Effector memory CD4-positive, alpha-beta T cell (primary cell): ENCODE measurements around the gene WDR88.
"Not testable (repeated sequence)": the region's sequence is repeated elsewhere in the genome, so short reads cannot be mapped to it uniquely, and the experiment has no call there.

Source experiments
- DNase-seq, 3 donors: peaks; one replicate each; pipeline ENCODE4 v3.0.0-alpha.2; 2020
- H3K27ac ChIP-seq: 2 replicates; pipeline ENCODE4 v1.7.0; 2013; ENCODE audit warnings: mild to moderate bottlenecking, low read length, moderate library complexity; ENCODE audit not compliant: insufficient read depth, poor library complexity, severe bottlenecking
- H3K27me3 ChIP-seq: replicated peaks from 2 replicates; pipeline ENCODE4 v1.7.0; 2013; ENCODE audit warnings: mild to moderate bottlenecking, low read length; ENCODE audit not compliant: insufficient read depth, control insufficient read depth, poor library complexity, severe bottlenecking
- H3K36me3 ChIP-seq: 2 replicates; pipeline ENCODE4 v1.7.0; 2013; ENCODE audit warnings: mild to moderate bottlenecking, low read length, moderate library complexity; ENCODE audit not compliant: control insufficient read depth, insufficient read depth
- H3K4me1 ChIP-seq: 2 replicates; pipeline ENCODE4 v1.7.0; 2013; ENCODE audit warnings: low read length, mild to moderate bottlenecking; ENCODE audit not compliant: control insufficient read depth, insufficient read depth, poor library complexity, severe bottlenecking
- H3K4me3 ChIP-seq: 2 replicates; pipeline ENCODE4 v1.7.0; 2013; ENCODE audit warnings: low read length, low read depth, mild to moderate bottlenecking; ENCODE audit not compliant: insufficient read depth, poor library complexity, severe bottlenecking
- H3K9me3 ChIP-seq: 2 replicates; pipeline ENCODE4 v1.7.0; 2013; ENCODE audit warnings: mild to moderate bottlenecking, low read length, moderate library complexity; ENCODE audit not compliant: control insufficient read depth

WDR88 gene

DNA sequence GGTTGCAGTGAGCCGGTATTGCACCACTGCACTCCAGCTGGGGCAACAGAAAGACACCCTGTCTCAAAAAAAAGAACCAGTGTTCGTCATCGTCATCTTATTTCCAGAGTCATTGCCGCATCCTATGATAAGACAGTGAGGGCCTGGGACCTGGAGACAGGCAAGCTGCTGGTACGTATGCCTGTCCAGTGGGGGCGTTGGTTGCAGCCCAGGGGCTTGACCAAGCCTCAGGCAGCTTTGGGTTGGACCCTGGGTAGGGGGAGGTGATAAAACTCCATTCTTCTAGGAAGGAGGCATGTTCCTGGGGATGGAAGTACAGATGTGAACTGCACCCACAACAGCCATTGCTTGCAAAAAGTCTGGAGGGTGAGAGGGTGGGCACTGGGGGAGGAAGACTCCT is 15.6 kb downstream of the WDR88 start:
- H3K9me3 ChIP-seq, result no peaks in the 10 kb centered on the region
- no peaks in the 10 kb centered on the region for H3K36me3 ChIP-seq
- no peaks in the 10 kb centered on the region for H3K27me3 ChIP-seq
- DNase-seq, result no peak
- no peaks in the 10 kb centered on the region for H3K4me1 ChIP-seq
- H3K27ac ChIP-seq, result no peak overlapping the region
- H3K4me3 ChIP-seq, result no peak overlapping the region

GRCh38 chr19:33150852-33151518 is 19.1 kb downstream of the WDR88 start:
- DNase-seq, result no peak
- no peak overlapping the region for H3K4me3 ChIP-seq
- no peaks in the 10 kb centered on the region for H3K36me3 ChIP-seq
- no peak overlapping the region for H3K27ac ChIP-seq
- H3K4me1 ChIP-seq, result no peaks in the 10 kb centered on the region
- no peaks in the 10 kb centered on the region for H3K27me3 ChIP-seq
- no peaks in the 10 kb centered on the region for H3K9me3 ChIP-seq

GRCh38 chr19:33152176-33152575 is 20.3 kb downstream of the WDR88 start:
- no peaks in the 10 kb centered on the region for H3K9me3 ChIP-seq
- H3K4me3 ChIP-seq, result no peak overlapping the region
- no peaks in the 10 kb centered on the region for H3K4me1 ChIP-seq
- H3K27ac ChIP-seq, result no peak overlapping the region
- no peaks in the 10 kb centered on the region for H3K27me3 ChIP-seq
- no peaks in the 10 kb centered on the region for H3K36me3 ChIP-seq
- no peak for DNase-seq

- H3K27me3 ChIP-seq, H3K36me3 ChIP-seq, H3K4me3 ChIP-seq, H3K4me1 ChIP-seq, H3K27ac ChIP-seq, H3K9me3 ChIP-seq, DNase-seq: not testable (repeated sequence)
Observed at GRCh38 chr19:33152625-33153024, 20.7 kb downstream of the WDR88 start.

DNA sequence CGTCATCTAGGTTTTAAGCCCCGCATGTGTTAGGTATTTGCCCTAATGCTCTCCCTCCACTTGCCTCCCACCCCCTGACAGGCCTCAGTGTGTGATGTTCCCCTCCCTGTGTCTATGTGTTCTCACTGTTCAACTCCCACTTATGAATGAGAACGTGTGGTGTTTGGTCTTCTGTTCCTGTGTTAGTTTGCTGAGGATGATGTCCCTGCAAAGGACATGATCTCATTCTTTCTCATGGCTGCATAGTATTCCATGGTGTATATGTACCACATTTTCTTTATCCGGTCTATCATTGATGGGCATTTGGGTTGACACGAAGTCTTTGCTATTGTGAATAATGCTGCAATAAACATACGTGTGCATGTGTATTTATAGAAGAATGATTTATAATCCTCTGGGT is 22.4 kb downstream of the WDR88 start:
- not testable (repeated sequence) for H3K9me3 ChIP-seq, H3K27me3 ChIP-seq, DNase-seq, H3K4me3 ChIP-seq, H3K27ac ChIP-seq, H3K36me3 ChIP-seq, H3K4me1 ChIP-seq

DNA sequence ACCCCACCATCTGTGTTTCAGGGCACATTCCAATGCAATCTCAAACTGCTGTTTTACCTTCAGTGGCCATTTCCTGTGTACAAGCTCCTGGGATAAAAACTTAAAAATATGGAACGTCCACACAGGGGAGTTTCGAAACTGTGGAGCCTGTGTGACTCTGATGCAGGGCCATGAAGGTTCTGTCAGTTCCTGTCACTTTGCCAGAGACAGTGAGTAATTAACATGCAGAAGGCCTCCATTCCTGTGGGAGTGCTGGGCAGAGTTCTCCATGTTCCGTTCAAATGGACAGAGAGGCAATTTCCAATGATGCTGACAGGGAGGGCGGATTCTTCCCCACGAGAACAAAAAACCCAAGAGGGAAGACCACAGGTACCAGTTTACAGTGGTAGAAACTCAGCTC is 24.4 kb downstream of the WDR88 start:
- Histone ChIP-seq H3K36me3 (no peaks in the 10 kb centered on the region), H3K27me3 (no peaks in the 10 kb centered on the region), H3K9me3 (no peaks in the 10 kb centered on the region), H3K27ac (no peak overlapping the region), H3K4me1 (peaks cover 18% of the 10 kb centered on the region), H3K4me3 (no peak overlapping the region)
- no peak for DNase-seq

DNA sequence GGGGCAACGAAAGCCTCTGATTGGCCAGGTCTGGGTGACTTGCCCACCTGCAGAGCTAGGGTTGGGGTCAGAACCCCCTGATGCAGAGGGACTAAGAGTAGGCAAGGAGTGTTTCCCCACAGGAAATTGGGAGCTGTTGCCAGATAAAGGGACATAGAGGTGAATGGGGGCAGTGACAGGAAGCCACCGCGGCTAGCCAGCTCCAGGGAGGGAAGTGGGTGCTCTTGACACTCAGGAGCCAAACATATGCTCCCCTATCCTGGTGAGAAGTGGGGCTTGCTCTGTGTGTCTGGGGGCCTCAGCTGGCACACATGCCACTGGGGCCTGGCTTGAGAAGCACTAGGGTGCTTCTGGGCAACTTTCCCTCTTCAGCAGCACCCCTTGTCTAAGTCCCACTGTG is 26.0 kb downstream of the WDR88 start:
- DNase-seq, result no peak
- H3K4me1 ChIP-seq, result peaks cover 18% of the 10 kb centered on the region
- no peaks in the 10 kb centered on the region for H3K27me3 ChIP-seq
- H3K27ac ChIP-seq, result no peak overlapping the region
- H3K9me3 ChIP-seq, result no peaks in the 10 kb centered on the region
- H3K4me3 ChIP-seq, result no peak overlapping the region
- H3K36me3 ChIP-seq, result no peaks in the 10 kb centered on the region

GRCh38 chr19:33158365-33158764 is 26.5 kb downstream of the WDR88 start:
- no peak for DNase-seq
- Histone ChIP-seq H3K9me3 (no peaks in the 10 kb centered on the region), H3K36me3 (no peaks in the 10 kb centered on the region), H3K27me3 (no peaks in the 10 kb centered on the region), H3K27ac (no peak overlapping the region), H3K4me3 (no peak overlapping the region), H3K4me1 (peaks cover 18% of the 10 kb centered on the region)

DNA sequence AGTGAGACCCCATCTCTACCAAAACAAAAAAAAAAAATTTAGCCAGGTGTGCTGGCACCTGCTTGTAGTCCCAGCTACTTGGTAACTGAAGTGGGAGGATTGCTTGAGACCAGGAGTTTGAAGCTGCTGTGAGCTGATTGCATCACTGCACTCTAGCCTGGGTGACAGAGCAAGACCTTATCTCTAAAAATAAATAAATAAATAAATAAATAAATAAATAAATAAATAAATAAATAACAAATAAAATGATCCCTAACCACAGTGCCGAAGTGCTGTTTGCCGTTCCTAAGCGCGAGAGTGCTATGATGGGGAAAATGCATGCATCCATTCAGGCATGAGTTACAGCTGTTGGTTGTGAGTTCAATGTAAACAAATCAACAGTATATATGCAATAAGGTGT is 27.2 kb downstream of the WDR88 start:
- no peak for DNase-seq
- Histone ChIP-seq H3K27me3 (no peaks in the 10 kb centered on the region), H3K27ac (no peak overlapping the region), H3K4me1 (peaks cover 18% of the 10 kb centered on the region), H3K4me3 (no peak overlapping the region), H3K9me3 (no peaks in the 10 kb centered on the region), H3K36me3 (no peaks in the 10 kb centered on the region)

DNA sequence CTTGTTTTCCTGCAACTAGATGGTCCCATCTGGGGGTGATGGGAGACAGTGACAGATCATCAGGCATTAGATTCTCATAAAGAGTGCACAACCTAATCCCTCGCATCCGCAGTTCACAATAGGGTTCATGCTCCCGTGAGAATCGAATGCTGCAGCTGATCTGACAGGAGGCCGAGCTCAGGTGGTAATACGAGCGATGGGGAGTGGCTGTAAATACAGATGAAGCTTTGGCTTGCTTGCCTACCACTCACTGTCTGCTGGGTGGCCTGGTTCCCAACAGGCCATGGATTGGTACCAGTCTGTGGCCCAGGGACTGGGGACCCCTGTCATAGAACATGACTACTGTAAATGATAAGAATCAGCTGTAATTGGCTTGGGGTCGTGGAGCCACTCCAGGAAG is 28.0 kb downstream of the WDR88 start:
- Histone ChIP-seq H3K27me3 (no peaks in the 10 kb centered on the region), H3K27ac (no peak overlapping the region), H3K9me3 (no peaks in the 10 kb centered on the region), H3K4me1 (peaks cover 18% of the 10 kb centered on the region), H3K4me3 (no peak overlapping the region), H3K36me3 (no peaks in the 10 kb centered on the region)
- no peak for DNase-seq
